Measurements from ENCODE around the gene ANKRD49.
"Not testable (repeated sequence)": the region's sequence is repeated elsewhere in the genome, so short reads cannot be mapped to it uniquely, and the experiment has no call there.

Gene ANKRD49, protein sequence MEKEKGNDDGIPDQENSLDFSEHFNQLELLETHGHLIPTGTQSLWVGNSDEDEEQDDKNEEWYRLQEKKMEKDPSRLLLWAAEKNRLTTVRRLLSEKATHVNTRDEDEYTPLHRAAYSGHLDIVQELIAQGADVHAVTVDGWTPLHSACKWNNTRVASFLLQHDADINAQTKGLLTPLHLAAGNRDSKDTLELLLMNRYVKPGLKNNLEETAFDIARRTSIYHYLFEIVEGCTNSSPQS

DNA sequence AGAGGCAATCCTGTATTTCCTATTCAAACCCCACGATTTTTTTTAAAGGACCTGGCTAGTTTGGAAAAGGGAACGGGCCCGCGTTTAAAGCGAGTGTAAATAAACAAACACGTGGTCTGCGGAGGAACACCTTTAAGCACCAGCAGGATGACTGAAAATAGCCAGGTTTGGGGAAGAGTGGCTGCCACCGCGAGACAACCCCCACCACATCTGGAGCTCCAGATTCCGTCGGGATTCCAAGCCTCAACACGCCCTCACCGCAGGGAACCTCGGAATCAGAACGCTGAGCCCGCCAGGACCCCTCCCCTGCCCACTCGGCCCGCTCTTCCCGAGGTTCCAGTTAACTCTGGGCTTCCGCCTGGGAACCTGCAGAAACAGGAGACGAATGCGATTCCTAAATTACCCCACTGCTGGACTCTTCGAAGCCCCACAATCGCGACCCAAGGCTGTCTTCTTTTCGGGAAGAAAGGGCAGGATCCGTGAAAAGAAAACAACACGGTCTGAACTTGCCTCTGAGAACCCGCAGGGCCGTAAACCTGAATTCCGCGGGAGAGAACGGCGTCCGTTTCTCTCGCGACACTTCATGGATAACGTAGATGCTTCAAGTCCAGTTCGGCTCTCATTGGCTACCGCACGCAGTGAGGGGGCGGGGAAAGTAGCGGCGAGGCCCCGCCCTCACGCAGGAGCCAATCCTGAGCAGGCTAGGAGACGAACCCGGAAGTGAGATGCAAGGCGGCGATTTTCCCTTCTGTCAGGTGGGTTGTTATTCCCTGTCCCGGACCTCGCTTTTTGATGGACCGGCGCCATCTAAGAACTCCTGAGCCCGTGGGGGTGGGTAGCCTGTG, at the start of gene ANKRD49, which contains the start of gene MRE11:
Gene ANKRD49 (plus strand): TSS at position 704 of the 845 bp plus-strand sequence. CDS start 2,710 bp downstream, outside the sequence.
Gene MRE11 (minus strand): TSS at position 564 of the 845 bp plus-strand sequence. CDS start 1,043 bp downstream, outside the sequence.
- peak; percentile 91 for DNase-seq

DNA sequence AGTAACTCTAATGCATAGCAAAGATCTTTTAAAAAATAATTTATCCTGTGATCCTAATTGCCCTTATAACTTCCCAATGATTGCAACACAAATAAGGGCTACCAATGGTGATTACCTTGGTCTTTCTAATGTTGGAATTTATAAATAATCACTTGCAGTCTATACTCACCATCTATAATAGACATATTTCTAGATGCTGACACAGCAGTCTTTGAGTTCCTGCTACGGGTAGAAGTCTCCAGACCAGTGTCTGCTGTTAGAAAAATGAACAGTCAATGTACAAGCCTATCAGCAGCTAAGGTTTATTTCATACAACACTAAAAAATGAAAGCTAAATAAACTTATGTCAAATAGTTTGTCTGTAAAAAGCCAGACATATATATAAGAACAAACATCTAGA, 48.1 kb upstream of the ANKRD49 start:
- DNase-seq: no peak

DNA sequence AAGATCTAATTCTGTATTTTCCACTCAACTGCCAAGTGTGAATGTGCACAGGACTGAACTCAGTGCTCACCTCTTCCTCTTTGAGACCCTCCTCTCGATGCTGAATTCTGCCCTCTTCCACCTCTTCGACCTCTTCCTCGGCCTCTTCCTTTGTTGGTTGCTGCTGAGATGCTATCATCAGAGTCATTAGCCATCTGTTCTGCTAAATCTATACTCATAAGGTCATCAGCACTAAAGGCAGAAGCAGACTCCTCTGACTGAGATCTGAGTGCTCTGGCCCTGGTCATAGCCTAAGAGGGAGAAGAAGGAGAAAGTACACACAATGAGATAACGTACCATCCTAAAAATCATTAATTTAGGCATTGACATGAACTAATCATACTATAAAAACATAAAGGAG, 46.6 kb upstream of the ANKRD49 start:
- no peak for DNase-seq

DNA sequence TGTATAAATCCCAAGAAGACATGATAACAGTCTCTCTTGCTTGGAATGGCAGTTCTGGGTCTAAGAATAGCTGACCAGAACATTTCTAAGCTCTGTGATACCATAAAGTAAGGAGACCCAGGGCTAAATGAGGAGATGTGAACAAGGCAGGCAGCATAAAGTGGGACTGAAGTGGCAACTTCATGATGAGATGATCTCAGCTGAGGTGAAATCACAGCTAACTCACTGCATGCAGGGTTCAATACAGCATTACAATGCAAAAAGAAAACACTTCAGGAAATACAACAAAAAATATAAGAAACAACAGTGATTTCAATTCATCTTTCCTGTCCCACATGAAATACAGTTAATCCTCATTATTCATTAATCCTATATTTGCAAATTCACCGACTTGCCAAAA, 44.8 kb upstream of the ANKRD49 start:
- no peak for DNase-seq

DNA sequence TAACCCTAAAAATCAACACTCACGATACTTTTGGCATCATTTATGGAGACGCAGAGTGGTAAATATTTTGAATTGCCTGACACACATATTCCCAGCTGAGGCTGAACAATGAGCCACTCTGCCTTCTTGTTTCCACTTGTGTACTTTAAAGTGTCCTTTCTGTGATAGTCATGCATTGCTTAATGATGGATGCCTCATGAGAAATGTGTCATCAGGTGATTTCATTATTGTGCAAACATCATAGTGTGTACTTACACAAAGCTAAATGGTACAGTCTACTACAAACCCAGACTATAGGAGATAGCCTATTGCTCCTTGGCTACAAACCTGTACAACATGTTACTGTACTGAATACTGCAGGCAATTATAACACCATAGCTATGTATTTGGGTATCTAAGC, 44.3 kb upstream of the ANKRD49 start:
- no peak for DNase-seq

DNA sequence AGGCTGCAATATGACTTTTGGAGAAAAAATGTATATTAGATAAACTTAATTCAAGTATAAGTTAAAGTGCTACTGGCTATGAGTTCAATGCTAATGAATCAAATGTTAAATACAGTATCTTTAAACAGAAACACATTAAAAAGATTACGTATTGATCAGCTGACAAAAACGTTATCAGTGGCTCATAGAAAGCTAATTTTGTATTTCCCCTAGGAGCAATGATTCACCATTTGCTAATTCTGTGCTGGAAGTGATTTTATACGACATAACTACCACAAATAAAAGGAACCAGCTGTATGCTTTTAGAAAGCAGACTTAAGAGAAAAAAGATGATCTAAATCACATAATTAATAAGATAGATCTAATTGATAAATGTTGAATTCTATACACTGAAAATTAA, 43.7 kb upstream of the ANKRD49 start:
- DNase-seq: no peak

DNA sequence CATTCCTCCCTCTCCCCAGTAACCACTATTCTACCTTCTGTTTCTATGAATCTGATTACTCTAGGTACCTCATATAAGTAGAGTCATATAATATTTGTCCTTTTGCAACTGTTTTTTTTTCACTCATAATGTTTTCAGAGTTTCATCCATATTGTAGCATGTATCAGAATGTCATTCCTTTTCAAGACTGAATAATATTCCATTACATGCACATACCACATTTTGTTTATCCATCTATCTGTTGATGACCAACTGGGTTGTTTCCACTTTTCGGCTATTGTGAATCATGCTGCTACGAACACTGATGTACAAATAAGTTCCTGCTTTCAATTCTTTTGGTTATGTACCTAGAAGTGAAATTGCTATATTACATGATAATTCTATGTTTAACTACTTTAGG, 40.8 kb upstream of the ANKRD49 start:
- DNase-seq: no peak

DNA sequence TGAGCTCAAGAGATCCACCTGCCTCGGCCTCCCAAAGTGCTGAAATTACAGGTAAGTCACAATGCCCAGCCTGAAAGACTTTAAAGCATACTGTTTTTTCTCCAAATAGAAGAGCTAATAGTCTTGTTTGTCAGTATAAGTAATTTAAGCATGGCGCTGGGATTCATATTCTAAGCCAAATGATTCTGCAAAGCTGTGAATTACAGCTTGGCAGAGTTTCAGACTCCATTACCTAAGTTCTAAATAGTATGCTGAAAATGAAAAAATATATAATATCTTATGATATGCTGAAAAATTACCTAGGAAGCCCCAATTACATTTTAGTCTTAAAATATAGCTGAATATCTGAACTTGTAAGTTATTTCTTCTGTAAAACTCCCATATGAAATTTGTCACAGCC, 39.5 kb upstream of the ANKRD49 start:
- DNase-seq: no peak

DNA sequence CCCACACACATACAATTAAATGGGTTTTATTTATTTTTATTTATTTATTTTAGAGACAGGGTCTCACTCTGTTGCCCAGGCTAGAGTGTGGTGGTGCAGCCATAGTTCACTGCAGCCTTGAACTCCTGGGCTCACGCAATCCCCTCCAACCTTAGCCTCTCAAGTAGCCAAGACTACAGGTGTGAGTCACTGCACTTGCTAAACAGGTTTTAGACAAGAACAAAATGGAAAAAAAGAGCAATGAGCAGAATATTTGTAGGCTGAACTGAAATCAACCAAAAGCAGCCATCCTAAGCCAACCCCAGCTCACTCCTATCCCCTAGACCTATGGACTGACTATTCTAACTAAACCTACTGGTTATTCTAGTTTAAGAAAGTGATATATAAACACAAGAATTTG, 37.9 kb upstream of the ANKRD49 start:
- DNase-seq: no peak

DNA sequence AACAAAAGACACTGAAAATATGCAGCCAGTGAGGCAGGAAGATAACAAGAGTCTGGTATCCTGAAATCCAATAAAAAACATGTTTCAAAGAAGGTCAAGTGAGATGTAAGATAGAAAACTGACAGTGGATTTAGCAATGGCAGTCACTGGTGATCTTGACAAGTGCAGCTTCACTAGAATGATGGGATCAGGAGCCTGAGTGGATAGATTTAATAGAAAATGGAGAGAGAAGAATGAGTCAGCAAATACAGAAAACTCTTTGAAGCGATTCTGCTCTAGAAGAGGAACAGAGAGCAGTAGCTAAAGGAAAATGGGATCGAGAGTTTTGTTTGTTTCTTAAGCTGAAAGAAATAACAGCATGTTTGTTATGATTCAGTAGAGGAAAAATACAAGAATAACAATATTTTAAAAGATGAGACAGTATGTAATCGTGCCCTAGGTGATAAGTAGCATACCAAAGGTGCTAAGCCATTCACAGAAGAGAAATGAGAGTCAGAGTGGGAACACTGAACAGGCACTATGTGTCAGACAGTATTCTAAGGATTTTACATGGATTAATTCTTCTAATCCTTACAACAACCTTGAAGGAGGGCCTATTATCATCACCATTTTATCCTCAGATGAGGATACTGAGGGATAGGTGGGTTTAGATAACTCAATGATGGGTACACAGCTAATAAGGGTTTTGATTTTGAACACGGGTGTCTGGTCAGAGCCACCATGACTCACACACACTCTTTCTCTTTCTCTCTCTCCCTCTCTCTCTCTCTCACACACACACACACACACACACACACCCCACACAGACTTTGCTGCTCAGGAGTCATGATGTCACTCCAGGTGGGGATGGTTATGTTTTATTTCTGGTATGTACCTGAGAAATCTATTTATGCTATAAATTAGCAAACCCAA, 36.4 kb upstream of the ANKRD49 start:
- no peak for DNase-seq

DNA sequence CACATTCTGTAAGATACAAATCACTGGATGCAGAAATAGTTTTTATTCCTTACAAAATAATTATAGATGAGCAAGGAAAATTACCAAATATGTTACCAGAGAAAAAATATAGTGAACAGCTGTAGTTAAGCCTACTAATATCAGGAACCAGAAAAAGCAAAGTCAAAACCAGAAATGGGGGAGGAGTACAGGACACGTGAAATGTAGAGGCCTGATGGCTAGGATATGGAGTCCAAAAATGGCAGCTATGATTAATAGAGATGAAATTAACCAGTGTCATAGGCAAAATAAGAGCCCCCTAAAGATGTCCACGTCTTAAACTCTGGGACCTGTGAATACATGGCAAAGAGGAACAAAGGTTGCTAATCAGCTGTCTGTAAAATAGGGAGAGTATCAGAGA, 34.2 kb upstream of the ANKRD49 start:
- DNase-seq: no peak

DNA sequence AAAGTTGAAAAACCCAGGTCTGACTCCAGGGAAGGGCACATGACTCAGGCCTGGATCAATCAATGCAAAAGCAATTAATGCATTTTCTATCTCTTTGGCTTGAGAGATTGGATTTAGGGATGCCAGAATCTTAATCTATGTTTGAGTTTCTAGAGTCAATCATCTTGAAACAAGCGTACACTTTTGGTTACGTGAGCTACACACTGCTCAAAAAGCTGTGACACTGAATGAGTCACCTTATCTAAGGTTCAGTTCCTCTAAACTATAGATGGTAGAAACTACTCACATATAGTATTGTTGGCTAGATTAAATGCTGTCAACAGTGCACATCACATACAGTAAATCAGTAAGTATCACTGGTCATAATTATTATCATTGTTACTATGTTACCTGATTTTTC, 24.4 kb upstream of the ANKRD49 start:
- DNase-seq: no peak

DNA sequence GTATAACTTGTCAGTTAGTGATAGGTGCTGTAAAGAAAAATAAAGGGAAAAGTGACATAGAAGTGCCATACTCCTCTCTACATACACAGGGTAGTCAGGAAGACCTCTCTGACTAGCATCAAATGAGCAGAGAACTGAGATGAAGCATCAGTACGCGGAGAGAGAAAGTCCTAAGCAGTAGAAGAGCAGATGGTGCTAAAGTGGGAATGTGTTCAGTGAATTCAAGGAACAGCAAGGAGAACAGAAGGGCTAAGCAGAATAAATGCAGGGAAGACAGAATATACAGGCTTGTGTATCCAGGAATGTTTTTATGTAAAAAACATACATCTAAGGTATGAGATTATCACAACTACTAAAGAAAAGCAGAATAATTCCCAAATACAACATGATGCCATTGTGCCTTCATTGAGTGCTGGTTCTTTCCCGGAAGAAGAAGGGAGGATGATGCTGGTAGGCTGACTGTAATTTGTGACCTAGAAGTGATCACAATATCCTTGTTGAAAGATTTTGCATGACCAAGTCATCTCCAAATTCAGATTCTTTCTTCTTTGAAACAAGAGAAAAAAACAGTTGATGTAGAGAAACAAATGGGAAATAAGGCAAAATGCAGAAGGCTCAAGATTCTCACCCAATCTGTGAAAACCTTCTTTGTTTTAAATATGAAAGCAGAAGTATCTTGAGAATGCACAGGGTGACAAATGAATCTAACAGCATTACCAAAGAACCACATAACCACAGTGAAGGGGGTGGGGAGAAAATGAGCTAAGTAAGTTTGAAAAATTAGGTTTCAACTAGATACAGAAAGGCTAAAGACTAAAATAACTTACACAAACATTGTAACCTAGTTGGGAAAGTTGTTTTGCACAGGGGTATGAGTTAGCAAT, 20.6 kb upstream of the ANKRD49 start:
- no peak for DNase-seq

DNA sequence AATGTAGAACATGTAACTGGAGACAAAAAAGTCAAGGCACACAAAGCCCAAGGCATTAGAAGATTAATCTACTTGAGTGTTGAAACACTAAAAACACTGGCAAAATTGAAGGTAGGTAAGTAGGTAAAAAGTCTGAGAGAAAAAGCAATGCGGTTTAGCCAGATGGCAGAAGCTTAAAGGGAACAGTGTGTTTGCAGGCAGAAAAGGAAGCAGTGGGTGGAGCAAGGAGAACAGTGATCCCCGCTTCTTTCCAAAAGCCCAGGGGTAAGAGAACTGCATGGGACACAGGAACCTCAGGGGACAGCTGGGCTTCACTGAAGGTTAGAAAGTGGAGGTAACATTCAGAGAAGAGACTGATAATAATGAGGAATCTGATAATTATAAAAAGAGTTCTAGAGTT, 16.2 kb upstream of the ANKRD49 start:
- DNase-seq: no peak

DNA sequence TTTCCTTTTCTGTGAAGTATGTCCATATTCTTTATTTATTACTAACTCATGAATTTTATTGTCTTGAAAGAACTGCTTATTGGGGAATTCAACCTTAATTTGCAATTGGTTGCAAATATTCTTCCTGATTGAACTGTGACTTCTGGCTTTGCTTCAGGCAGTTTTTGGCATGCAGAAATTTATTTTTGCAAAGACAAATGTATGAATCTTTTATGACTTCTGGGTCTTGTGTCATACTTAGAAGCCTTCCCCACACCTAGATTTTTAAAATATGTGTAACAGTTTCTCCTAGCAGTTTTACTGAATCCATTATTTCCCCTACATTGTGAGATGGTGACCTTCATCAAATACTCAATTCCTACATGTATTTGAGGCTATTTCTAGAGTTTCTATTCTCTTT, 12.4 kb upstream of the ANKRD49 start:
- no peak for DNase-seq

DNA sequence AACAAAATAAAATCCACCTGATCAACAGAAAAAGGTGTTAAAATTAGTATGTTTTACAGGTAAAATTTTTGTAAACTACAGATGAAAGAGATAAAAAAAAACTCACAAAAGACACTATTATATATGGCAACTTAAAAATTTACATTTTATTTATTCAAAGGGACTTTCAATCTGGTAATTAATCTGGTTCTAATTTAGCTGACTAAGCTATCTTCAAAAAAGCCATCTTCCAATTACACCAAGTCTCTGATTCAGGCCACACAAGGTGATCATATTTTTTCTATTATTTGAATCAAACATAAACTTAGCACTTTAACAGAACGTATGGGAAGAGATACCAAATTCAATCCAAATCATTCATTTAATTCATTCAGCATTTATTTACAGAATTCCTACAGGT, 7.7 kb upstream of the ANKRD49 start:
- DNase-seq: no peak

DNA sequence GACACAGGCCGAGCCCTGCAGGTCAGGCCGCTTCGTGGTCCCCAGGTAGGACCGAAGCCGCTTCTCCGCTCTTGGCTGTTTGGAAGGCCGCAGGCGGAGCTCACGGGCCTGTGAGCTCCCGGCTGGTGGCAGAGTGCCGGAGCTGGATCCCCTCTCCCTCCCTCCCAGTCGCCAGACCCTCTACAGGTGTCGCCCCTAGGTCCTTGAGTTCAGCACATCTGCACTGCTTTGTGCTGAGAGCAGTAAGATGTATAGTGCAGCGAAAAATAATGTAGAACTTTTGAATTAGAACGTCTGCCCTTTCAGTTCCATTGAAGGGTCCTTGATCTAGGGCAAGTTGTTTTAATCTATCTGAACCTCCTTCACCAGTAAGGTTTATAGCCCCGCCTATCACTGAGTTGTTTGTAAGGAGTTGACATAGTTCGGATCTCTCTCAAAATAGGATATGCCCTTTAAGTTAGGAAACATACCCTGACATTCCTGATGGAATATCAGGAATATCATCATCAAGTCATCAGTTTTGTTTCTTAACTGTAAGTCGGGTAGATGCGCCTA, 419 bp downstream of the ANKRD49 start:
- no peak for DNase-seq

DNA sequence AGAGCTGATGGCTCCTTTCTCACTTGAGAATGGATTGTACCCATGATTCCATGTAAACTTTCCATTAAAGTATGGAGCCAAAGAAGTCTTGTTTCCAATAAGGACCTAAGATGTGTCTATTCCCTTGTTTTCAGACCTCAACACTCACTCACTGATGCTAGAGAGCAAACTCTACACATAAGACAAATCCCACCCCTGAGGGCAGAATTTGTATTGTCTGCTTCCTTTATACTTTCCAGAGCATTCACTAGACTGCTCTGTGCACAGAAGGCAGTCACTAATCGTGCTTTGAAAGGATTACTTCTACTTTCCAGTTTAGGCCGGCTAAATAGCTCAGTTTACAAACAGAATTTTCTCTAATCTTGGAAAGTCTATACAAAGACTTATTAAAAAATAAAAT, 6.4 kb downstream of the ANKRD49 start:
- no peak for DNase-seq

DNA sequence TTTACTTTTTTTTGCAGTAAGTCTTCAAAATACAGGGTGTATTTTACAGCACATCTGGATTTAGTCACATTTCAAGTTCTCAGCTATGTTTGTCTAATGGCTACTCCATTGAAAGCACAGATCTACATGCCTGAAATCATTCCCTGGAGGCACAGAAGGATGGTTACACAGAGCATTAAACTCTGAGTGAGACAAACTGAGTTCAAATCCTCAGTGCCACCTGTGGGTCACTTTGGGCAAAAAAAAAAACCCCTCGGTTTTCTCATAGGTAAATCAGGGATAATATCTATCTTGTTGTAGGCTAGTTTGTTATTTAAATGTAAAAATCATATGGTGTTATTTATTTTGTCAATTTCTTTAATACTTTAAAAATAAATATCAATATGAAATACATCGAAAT, 7.7 kb downstream of the ANKRD49 start:
- DNase-seq: no peak

DNA sequence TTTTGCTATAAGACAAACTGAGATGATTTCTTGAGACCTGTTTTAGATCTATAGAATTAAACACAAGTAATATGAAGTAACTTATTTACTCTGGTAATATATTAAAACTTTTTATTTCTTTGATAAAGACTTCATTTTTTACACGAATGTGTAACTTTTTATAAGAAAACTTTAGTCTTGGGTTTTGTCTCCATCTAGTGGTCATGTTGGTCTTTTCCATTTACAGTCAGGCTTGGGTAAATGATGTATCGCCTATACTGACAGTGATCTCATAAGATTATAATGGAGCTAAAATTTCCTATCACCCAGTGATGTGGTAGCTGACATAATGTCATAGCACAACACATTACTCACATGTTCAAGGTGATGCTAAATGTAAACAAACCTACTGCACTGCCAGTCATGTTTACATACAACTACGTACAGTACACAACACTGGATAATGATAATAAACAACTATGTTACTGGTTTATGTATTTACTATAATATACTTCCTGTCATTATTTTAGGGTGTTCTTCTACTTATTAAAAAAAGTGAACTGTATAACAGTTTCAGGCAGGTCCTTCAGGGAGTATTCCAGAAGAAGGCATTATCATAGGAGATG, 11.0 kb downstream of the ANKRD49 start:
- no peak for DNase-seq

DNA sequence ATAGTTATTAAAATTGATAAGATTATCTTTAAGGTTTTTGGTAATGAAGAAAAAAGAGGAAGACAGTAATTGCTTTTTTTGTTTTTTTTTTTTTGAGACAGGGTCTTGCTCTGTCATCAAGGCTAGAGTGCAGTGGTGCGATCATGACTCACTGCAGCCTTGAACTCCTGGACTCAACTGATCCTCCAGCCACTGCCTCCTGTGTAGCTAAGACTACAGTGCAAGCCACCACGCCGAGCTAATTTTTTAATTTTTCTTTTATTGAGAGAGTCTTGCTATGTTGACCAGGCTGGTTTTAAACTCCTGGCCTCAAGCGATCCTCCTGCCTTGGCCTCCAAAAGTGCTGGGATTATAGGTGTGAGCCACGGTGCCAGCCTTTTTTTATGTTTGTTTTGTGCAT, 12.7 kb downstream of the ANKRD49 start:
- DNase-seq: not testable (repeated sequence)

DNA sequence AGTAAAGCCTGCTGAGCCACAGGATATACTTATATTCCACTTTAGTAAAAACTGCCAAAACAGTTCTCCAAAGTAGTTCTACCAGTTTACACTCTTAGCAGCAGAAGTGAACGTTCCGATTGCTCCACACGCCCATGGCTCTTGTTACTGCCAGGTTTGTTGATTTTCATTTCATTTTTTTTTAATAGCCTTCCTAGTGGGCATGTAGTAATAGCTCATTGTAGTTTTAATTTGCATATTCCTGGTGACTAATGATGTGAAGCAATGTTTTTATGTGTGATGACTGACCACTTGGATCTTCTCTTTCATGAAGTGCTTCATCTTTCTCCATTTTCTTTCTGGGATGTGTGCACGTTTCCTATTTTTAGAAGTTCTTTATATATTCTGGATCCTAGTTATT, 13.7 kb downstream of the ANKRD49 start:
- DNase-seq: no peak
